ENCODE measurements around the gene TCF7L1.
"Not testable (repeated sequence)": the region's sequence is repeated elsewhere in the genome, so short reads cannot be mapped to it uniquely, and the experiment has no call there.

The TCF7L1 gene

GRCh38 chr2:85327822-85328617 is 194.8 kb downstream of the TCF7L1 start, which contains the start of gene TGOLN2:
TGOLN2 (minus strand) TSS chr2:85327989; CDS start chr2:85327962, 27 bp downstream.
- DNase-seq: peak; percentile 93

GRCh38 chr2:85329181-85329651 is 196.0 kb downstream of the TCF7L1 start:
- DNase-seq: no peak

DNA sequence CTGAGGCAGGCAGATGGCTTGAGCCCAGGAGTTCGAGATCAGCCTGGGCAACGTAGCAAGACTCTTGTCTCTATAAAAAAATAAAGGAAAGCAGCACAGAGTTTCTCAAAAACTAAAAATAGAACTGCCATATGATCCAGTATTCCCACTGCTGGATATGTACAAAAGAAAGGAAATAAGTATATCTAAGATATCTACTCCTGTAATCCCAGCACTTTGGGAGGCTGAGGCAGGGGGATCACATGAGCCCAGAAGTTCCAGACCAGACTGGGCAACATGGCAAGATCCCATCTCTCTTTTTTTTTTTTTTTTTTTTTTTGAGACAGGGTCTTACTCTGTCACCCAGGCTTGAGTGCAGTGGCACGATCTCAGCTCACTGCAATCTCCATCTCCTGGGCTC is 196.5 kb downstream of the TCF7L1 start:
- not testable (repeated sequence) for DNase-seq

GRCh38 chr2:85330839-85331636 is 197.8 kb downstream of the TCF7L1 start:
- DNase-seq: no peak

GRCh38 chr2:85333877-85334276 is 200.7 kb downstream of the TCF7L1 start:
- DNase-seq: not testable (repeated sequence)

GRCh38 chr2:85334928-85335327 is 201.7 kb downstream of the TCF7L1 start:
- no peak for DNase-seq

DNA sequence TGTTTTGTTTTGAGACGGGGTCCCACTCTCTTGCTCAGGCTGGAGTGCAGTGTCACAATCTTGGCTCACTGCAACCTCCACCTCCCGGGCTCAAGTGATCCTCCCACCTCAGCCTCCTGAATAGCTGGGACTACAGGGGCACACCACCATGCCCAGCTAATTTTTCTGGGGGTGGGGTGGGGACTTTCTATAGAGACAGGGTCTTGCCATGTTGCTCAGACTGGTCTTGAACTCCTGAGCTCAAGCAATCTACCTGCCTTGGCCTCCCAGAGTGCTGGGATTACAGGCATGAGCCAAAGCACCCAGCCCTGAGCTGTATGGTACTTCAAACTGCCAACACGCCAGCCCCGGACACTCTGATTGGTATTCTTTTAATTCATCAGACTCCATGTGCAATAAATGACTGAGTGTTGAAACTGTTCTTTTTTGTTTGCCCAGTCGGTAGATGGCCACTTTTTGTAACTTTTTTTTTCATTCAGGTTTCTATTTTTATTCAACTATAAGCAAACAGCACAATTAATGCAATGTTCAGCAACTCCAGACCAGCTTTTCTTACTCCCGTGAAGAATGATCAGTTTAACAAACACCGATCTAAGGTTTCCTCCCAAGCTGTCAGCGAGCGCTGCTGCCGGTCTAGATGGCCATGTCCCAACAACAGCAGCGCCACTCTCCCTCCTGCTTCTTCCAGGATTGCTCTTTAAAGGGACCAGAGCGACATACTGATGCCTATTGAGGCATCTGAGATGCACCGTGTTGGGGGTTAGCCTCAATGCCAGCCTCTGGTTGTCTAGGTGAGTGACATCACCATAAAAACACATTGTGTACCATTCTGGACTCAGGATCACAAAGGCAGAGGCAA is 207.1 kb downstream of the TCF7L1 start:
- no peak for DNase-seq

- no peak for DNase-seq
Measured at GRCh38 chr2:85341269-85342029, 208.3 kb downstream of the TCF7L1 start.

DNA sequence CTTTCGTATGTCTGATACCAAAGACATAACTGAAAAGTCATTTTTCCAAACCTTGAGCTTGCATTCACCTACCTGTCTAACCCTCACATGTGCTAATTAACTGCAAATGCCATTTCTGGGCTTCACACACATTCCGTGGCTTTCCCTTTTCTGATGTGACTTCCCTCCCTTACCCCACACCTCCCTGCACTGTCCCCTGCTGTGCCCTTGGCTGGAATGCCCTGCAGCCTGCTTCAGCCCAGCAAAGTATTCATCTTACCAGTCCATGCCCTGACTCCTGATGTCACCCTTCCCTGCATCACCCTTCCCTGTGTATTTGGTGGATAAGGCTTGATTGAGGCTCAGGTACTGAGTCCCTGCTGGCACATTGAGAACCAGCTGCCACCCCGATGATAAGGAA is 209.0 kb downstream of the TCF7L1 start:
- no peak for DNase-seq

GRCh38 chr2:85343207-85343895 is 210.2 kb downstream of the TCF7L1 start:
- not testable (repeated sequence) for DNase-seq

DNA sequence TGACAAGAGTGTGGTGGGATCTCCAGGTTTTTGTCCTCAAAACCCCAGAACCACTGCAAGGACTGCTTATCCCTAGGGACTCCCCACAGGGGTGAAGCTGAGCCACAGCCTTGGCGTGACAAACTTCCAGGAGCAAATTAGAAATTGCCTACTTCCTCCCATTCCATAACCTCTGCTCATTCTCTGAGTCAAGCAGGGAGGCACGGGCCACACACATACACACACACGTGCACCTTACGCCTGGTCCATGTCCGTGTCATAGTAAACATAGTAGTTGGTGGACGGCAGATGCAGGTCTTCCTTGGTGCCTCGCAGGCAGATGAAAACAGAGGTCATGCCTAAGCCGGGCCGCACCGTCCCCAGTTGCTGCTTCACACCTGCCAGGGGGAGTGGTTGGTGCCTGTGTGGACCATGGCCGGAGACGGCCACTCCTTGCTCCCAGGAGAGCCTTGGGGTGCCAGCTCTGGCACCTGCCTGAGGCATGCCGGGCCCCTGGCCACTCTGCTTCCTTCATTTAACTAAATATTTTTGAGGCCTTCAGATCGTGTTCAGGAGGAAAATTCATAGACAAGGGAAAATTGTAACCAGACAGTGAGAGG is 211.3 kb downstream of the TCF7L1 start:
- no peak for DNase-seq

- no peak for DNase-seq
Measured at GRCh38 chr2:85347599-85347998, 214.4 kb downstream of the TCF7L1 start.

GRCh38 chr2:85353876-85354285 is 220.7 kb downstream of the TCF7L1 start:
- no peak for DNase-seq

GRCh38 chr2:85354286-85355072 is 221.3 kb downstream of the TCF7L1 start, which contains the start of the genes ELMOD3 and RETSAT:
ELMOD3 (plus strand) TSS chr2:85354769; CDS start chr2:85357199, 2,430 bp downstream.
RETSAT (minus strand) TSS chr2:85354528; CDS start chr2:85354507, 21 bp downstream.
- peak; percentile 89 for DNase-seq

- DNase-seq: no peak
Measured at GRCh38 chr2:85355073-85355410, 221.8 kb downstream of the TCF7L1 start.

DNA sequence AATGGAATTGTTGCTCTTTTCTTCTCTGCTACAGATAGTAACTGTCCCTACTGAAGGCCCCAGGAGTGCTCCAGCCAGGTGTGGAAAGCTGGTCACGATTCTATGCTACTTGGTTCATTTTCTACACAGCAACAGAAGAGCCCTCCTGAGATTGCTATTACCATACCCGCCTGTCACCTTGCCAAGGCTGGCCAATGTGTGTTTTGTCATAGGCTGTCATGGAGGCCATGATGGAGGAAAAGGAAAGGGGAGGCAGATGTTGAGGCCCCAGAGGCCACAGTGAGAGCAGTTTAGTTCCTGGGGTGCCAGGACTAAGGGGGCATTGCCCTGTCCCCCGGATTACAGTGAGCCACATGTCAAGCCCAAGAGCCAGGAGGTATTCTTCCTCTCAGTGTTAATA is 222.3 kb downstream of the TCF7L1 start:
- no peak for DNase-seq

- DNase-seq: no peak
Measured at GRCh38 chr2:85356186-85356585, 223.0 kb downstream of the TCF7L1 start.

- no peak for DNase-seq
Measured at GRCh38 chr2:85357736-85358135, 224.5 kb downstream of the TCF7L1 start.
